Measurements from ENCODE around the gene LSM10.

- TF ChIP-seq POLR2AphosphoS5 (IDR thresholded peaks at IDR 0.05; ENCODE audit: low read depth) (peak; percentile 93), REST (IDR thresholded peaks at IDR 0.05; ENCODE audit: unreplicated experiment) (no peak), EZH2 (IDR thresholded peaks at IDR 0.05; ENCODE audit: low read depth, unreplicated experiment) (no peak), EZH2phosphoT487 (IDR thresholded peaks at IDR 0.05; ENCODE audit: unreplicated experiment) (no peak), CREB1 (CRISPR knock-in tag; IDR thresholded peaks at IDR 0.05; ENCODE audit: low read depth) (peak; percentile 89), JUNB (IDR thresholded peaks at IDR 0.05; ENCODE audit: unreplicated experiment) (no peak), ZNF114 (CRISPR knock-in tag; IDR thresholded peaks at IDR 0.05) (no peak), ZNF331 (CRISPR knock-in tag; IDR thresholded peaks at IDR 0.05; ENCODE audit: low read depth) (no peak), STAT1 (IDR thresholded peaks at IDR 0.05; ENCODE audit: unreplicated experiment) (no peak), NANOG (IDR thresholded peaks at IDR 0.05; ENCODE audit: borderline replicate concordance) (no peak), ZNF462 (CRISPR knock-in tag; IDR thresholded peaks at IDR 0.05) (no peak)
- TF ChIP-seq, protein P1, sequence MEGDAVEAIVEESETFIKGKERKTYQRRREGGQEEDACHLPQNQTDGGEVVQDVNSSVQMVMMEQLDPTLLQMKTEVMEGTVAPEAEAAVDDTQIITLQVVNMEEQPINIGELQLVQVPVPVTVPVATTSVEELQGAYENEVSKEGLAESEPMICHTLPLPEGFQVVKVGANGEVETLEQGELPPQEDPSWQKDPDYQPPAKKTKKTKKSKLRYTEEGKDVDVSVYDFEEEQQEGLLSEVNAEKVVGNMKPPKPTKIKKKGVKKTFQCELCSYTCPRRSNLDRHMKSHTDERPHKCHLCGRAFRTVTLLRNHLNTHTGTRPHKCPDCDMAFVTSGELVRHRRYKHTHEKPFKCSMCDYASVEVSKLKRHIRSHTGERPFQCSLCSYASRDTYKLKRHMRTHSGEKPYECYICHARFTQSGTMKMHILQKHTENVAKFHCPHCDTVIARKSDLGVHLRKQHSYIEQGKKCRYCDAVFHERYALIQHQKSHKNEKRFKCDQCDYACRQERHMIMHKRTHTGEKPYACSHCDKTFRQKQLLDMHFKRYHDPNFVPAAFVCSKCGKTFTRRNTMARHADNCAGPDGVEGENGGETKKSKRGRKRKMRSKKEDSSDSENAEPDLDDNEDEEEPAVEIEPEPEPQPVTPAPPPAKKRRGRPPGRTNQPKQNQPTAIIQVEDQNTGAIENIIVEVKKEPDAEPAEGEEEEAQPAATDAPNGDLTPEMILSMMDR (conservative IDR thresholded peaks at IDR 0.05; ENCODE audit: low read depth in 2 of 2), result 0 out of 4 replicates have a peak, but pooled peaks of 1 of the 2 experiments have one; percentile 0
- TF ChIP-seq, protein P2, sequence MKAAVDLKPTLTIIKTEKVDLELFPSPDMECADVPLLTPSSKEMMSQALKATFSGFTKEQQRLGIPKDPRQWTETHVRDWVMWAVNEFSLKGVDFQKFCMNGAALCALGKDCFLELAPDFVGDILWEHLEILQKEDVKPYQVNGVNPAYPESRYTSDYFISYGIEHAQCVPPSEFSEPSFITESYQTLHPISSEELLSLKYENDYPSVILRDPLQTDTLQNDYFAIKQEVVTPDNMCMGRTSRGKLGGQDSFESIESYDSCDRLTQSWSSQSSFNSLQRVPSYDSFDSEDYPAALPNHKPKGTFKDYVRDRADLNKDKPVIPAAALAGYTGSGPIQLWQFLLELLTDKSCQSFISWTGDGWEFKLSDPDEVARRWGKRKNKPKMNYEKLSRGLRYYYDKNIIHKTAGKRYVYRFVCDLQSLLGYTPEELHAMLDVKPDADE (IDR thresholded peaks at IDR 0.05), result peak; percentile 87
Observed at GRCh38 chr1:36397378-36398230, at the start of gene LSM10.

All from GM23338 (cell line).